NCI-H146 treated with DMSO at 0.1 percent for 48 hours (cell line): ENCODE measurements around the gene PSEN1.

Experiments used
- DNase-seq: peaks from one replicate; lab custom pipeline; 2025; ENCODE audit not compliant: unreplicated experiment; lab: John Stamatoyannopoulos, UW

The PSEN1 gene

GRCh38 chr14:73237786-73238423 is 101.6 kb downstream of the PSEN1 start:
- DNase-seq: no peak

DNA sequence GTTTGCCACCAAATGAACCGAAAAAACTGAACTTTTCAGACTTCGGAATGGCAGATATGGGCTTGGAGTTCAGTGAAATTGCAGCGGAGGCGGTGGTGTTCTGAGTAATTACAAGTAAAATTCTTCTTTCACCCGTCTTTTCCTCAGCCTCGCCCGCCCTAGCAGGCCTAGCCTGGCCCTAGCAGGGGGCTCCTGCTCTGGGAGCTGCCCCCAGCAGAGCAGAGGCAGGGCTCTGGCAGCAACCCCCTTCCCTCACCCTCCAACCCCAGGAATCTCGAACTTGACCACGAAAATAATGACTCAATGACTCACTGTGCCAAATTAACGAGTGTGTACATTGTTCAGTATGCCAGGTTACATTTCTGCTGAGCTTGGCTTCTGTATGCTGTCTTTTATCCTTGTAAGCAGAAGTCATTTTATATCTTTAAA is 102.1 kb downstream of the PSEN1 start:
- no peak for DNase-seq

DNA sequence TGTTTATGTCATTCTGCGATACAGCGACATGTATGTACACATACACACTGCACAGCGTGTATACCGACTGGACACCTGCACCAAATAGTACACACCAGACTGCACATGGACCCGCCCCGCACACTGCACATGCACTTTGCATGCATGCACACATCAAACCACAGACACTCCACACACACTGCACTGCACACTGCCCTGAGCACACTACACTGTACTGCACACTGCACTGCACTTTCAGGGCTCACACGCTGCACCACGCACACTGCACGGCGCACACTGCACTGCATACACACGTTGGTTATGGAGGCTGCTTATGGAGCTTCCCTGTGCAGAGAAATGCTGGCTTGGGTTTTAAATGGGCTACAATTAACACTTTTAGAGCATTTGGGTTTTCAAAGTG is 102.6 kb downstream of the PSEN1 start:
- no peak for DNase-seq

DNA sequence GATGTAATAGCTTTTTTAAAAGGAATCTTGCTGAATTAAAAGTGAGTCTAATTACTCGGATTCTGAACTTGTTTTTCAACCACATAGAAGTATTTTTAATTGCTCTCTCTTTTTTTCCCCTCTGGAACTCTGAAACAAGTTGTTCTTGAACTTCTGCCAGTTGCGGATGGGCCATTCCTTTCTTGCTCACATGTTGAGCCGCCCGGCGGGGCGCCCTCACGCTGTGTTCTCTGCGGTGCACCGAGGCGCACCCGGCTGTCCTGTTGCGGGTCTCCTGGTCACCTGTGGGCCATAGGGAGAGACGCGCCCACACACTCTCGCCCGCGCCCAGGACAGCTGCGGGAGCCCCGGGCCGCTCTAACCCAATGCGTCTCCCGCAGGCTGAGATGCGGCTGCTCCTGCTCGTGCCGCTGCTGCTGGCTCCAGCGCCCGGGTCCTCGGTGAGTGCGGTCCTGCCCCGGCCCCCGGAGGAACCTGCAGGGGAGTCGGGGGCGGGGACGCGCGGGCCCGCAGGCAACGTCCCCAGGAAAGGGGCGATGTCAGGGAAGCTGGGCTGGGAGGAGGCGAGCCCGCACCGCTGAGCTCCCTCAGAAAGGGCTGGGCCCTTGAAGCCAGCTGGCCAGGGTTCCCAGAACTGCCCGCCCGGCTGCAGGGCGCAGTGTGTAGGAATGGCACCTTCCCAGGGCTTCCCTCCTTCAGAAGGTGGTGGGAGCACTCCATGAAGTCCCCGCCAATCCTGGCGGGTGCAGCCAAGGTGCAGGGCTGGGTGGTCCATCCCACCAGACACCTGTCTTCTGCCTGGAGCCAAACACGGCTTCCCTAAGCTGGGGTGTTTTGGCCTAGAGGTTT is 103.3 kb downstream of the PSEN1 start:
- DNase-seq: no peak

GRCh38 chr14:73240816-73241480 is 104.6 kb downstream of the PSEN1 start:
- DNase-seq: no peak

- DNase-seq: no peak
These were observed 105.3 kb downstream of the PSEN1 start for GRCh38 chr14:73241481-73242165.

- DNase-seq: no peak
These were observed 106.1 kb downstream of the PSEN1 start for GRCh38 chr14:73242357-73242901.

DNA sequence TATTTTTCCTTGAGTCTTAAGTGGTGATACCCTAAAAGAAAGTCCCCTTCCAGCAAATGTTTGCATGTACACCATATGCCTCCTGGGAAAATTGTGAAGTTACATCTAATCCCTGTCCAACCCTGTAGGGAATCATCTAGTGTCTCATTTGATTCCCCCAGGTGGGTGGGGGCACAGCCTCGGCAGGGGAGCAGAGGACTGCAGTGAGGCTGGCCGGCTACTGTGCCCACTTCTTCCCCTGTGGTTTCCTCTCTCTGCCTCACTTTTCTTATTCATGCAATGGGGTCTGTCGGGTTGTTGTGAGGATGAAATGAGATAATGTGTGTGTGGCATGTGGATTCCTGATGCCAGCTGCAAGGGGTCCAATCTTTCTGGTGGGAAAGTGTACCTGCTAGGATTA is 107.0 kb downstream of the PSEN1 start:
- no peak for DNase-seq

- DNase-seq: no peak
These were observed 107.4 kb downstream of the PSEN1 start for GRCh38 chr14:73243748-73244147.

DNA sequence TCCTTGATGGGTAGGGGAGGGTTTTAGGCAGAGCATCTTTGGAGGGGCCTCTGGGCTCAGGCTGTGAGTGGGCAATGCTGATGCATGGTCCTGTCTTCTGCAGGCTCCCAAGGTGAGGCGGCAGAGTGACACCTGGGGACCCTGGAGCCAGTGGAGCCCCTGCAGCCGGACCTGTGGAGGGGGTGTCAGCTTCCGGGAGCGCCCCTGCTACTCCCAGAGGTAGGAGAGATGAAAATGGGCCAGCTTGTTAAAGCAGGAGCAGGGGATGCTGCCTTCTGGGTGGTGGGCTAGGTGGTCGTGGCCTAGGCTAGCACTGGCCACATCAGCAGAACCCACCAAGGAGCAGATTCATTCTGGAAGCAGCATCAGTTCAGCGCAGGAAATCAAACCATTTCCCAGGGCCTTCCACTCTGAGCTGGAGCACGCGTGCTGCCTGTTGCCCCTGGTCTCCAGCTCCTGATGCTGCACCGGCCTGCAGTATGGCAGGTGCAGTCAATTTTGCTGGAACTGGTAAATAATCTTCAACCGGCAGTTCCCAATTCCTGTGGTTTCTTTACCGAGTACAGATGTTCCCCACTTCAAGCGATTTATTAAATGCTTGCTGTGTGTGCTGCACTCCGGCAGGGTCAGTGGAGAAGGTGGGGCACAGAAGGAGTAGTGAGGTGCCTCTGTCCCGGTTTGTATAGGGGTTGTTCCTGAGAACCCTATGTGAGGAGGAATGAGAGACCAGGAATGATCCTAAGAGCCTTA is 108.4 kb downstream of the PSEN1 start:
- no peak for DNase-seq

GRCh38 chr14:73245480-73246325 is 109.4 kb downstream of the PSEN1 start:
- no peak for DNase-seq

DNA sequence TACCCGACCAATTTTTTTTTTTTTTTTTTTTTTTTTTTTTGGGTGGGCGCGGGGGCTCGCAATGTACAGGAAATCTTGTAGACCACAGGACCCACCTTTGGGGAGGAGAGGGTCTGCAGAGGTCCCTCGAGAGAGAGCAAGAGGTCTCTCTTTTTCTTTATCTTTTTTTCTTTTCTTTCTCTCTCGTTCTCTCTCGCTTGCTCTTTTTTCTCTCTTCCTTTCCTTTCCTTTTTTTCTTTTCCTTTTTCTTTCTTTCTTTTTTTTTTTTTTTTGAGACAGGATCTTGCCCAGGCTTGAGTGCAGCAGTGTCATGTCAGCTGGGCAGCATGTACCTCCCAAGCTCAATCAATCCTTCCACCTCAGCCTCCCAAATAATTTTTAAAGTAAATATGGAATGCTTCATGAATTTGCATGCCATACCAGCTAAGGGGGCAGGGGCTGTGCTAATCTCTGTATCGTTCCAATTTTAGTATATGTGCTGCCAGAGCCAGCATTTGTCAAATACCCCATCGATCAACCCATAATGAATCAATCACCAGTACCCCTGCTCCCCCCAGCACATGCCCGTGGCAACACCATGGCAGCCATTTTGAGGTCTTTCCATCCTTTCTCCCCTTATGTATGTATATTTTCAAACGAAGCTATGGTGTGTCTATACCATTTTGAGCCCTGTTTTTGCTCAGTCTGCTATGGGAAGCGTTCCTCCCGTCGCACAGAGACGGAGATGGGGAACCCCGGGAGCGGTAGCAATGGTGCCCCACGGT is 110.3 kb downstream of the PSEN1 start:
- no peak for DNase-seq

- DNase-seq: no peak
These were observed 112.0 kb downstream of the PSEN1 start for GRCh38 chr14:73248108-73248868.

- DNase-seq: no peak
These were observed 112.8 kb downstream of the PSEN1 start for GRCh38 chr14:73249108-73249507.

GRCh38 chr14:73249564-73250316 is 113.4 kb downstream of the PSEN1 start:
- no peak for DNase-seq

- no peak for DNase-seq
These were observed 114.0 kb downstream of the PSEN1 start for GRCh38 chr14:73250317-73250713.

DNA sequence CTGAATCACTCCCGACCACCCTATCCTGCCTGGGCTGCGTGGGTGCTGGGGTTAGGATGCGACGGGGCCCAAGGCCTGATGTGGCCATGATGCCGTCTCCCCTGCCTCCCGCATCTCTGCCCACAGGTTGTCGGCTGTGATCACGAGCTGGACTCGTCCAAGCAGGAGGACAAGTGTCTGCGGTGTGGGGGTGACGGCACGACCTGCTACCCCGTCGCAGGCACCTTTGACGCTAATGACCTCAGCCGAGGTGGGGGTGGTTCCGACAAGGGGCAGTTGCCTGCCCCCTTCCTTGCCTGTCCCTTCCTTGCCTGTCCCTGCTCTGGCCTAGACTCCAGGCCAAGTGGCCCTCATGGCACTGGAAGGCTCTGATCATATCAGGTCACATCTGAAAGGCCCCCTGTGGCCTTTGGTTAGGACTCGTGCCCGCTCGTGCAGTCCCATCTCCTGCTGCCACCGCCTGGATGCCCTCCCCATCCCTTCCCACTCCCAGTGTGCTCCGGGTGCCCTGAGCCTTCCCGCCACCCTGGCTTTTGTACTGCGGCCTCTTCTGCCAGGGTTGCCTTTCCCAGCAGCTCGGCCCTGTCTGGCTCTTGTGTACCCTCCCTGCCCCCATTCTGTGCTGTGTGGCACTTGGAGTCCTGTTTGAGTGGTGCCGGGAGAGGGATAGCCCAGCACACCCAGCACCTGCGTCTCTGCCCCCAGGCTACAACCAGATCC is 114.6 kb downstream of the PSEN1 start:
- no peak for DNase-seq
